ENCODE results near the gene STAG2.

The STAG2 gene

GRCh38 chrX:124086411-124086810 lies 124.9 kb downstream of the STAG2 start:
- Histone ChIP-seq H3K27ac (ENCODE audit: extremely low read depth, low read depth, low read length) (no peak overlapping the region), H3K4me1 (ENCODE audit: control insufficient read depth, insufficient read depth, low read length) (no peaks in the 10 kb centered on the region), H3K9me3 (ENCODE audit: control insufficient read depth, insufficient read depth, low read depth, low read length) (no peaks in the 10 kb centered on the region), H3K4me3 (ENCODE audit: low read depth, low read length) (no peak overlapping the region), H3K36me3 (ENCODE audit: control insufficient read depth in 2 of 2, insufficient read depth in 1 of 2, low read length in 2 of 2) (peaks cover 52 to 80% of the 10 kb centered on the region in 2 experiments)
- TF ChIP-seq ZBTB17 (tag by site-specific recombination; IDR thresholded peaks at IDR 0.05) (no peak), KLF10 (tag by site-specific recombination; IDR thresholded peaks at IDR 0.05) (no peak), ZNF513 (tag by site-specific recombination; IDR thresholded peaks at IDR 0.05) (no peak), ZBTB6 (tag by site-specific recombination; IDR thresholded peaks at IDR 0.05) (no peak), ZNF776 (tag by site-specific recombination; IDR thresholded peaks at IDR 0.05; ENCODE audit: borderline replicate concordance) (no peak), ZNF16 (tag by site-specific recombination; IDR thresholded peaks at IDR 0.05; ENCODE audit: low read depth) (no peak), ZFP41 (tag by site-specific recombination; IDR thresholded peaks at IDR 0.05; ENCODE audit: borderline replicate concordance) (no peak), ZNF341 (tag by site-specific recombination; IDR thresholded peaks at IDR 0.05; ENCODE audit: low read depth) (no peak), ZNF664 (tag by site-specific recombination; IDR thresholded peaks at IDR 0.05) (no peak), ZNF768 (tag by site-specific recombination; IDR thresholded peaks at IDR 0.05) (no peak), ZNF792 (tag by site-specific recombination; IDR thresholded peaks at IDR 0.05) (no peak), ZNF37A (tag by site-specific recombination; IDR thresholded peaks at IDR 0.05) (no peak), OSR2 (tag by site-specific recombination; IDR thresholded peaks at IDR 0.05) (no peak)
- ChIA-PET CTCF (interaction anchor here (0.6 to 1.4 kb wide), 2 partner anchors 13 to 355 kb away, joined by 3 to 4 read pairs; no protein-coding TSS in a partner anchor), POLR2A (no interaction called here)

GRCh38 chrX:124087000-124087746 lies 125.7 kb downstream of the STAG2 start:
- H3K9me3 ChIP-seq (ENCODE audit: control insufficient read depth, insufficient read depth, low read depth, low read length), result no peaks in the 10 kb centered on the region
- no peak overlapping the region for H3K4me3 ChIP-seq (ENCODE audit: low read depth, low read length)
- TF ChIP-seq ZNF548 (tag by site-specific recombination; IDR thresholded peaks at IDR 0.05) (no peak), ZNF140 (tag by site-specific recombination; IDR thresholded peaks at IDR 0.05) (no peak), PRDM10 (tag by site-specific recombination; IDR thresholded peaks at IDR 0.05) (no peak), ZNF785 (tag by site-specific recombination; IDR thresholded peaks at IDR 0.05) (no peak), ZNF341 (tag by site-specific recombination; IDR thresholded peaks at IDR 0.05; ENCODE audit: low read depth) (no peak), ZNF280D (tag by site-specific recombination; IDR thresholded peaks at IDR 0.05) (no peak), ZNF37A (tag by site-specific recombination; IDR thresholded peaks at IDR 0.05) (no peak)
- H3K4me1 ChIP-seq (ENCODE audit: control insufficient read depth, insufficient read depth, low read length), result no peaks in the 10 kb centered on the region
- H3K27ac ChIP-seq (ENCODE audit: extremely low read depth, low read depth, low read length), result no peak overlapping the region
- POLR2A ChIA-PET, result no interaction called here
- CTCF ChIA-PET, result interaction anchor here (0.6 to 1.4 kb wide), 2 partner anchors 12 to 356 kb away, joined by 3 to 4 read pairs; no protein-coding TSS in a partner anchor
- H3K36me3 ChIP-seq (ENCODE audit: control insufficient read depth in 2 of 2, insufficient read depth in 1 of 2, low read length in 2 of 2), result peaks cover 50 to 78% of the 10 kb centered on the region in 2 experiments

All from HEK293 (cell line).